ENCODE results near the gene CRADD.
"Not testable (repeated sequence)": the region's sequence is repeated elsewhere in the genome, so short reads cannot be mapped to it uniquely, and the experiment has no call there.

CRADD gene

DNA sequence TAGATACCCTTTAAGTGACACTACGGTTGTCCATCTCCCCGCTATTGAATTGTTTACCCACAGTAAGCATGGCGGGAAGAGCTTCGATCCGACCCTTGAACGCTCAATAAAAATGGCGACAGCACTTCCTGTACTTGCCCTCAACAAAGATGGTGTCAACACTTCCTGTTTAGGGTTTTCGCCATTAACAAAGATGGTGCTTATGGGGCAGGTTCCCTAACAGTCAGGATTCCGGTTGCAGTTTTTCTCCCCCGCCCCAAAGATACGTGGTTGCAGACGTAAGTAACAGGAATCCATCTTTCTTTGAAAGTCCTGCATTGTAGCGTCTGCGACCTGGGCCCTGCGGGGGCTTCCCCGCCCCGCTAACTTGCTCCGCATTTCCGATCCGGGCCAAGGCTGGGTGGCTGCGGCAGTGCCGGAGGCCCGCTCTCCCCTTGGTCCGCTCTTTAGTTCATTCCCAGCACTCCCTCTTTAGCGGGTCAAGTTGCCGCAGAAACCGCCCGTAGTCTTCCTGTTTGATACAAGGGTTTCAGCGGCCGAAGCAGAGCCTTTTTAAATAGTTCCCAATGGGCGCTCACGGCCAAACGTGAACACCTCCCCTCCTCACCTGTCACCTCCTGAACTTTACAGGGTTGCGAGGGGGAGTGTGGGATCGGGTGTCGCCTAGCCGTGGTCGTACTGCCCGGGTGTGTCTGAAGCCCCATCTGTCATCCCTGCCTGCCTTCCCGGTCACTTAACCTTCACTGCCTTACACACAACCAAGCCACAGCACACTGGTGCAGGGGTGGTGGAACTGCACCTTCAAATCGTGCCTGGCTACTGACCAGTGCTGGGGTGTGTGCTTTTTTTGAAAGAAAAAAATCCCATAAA is at the start of gene CRADD:
Gene CRADD (plus strand): TSS at position 181 of the 870 bp plus-strand sequence.
- peak; percentile 76 to 83 for DNase-seq

DNA sequence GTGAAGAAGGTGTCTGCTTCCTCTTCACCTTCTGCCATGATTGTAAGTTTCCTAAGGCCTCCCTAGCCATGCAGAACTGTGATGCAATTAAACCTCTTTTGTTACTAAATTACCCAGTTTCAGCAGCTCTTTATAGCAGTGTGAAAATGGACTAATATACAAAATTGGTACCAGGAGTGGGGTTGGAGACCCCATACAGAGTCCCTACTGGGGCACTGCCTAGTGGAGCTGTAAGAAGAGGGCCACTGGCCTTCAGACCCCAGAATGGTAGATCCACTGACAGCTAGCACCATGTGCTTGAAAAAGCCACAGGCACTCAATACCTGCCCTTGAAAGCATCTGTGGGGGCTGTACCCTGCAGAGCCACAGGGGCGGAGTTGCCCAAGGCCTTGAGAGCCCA is 44.8 kb upstream of the CRADD start:
- no peak for DNase-seq

DNA sequence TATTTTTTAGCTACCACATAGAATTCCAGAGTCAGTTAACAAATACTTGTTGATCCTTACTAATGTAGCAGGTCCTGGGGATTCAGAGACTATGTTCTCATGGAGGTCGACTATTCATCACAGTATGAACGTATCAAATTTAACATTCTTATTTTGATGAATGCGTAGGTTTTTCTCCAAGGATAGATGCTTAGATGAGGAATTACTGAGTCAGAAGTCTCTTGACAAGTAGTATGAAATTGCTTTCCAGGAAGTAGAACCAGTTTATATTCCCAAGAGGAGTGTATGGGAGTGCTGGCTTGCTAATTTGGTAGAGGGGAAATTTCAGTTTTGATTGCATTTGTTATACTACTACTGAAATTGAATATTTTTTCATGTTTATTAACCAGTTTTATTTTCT is 42.8 kb upstream of the CRADD start:
- DNase-seq, result no peak

DNA sequence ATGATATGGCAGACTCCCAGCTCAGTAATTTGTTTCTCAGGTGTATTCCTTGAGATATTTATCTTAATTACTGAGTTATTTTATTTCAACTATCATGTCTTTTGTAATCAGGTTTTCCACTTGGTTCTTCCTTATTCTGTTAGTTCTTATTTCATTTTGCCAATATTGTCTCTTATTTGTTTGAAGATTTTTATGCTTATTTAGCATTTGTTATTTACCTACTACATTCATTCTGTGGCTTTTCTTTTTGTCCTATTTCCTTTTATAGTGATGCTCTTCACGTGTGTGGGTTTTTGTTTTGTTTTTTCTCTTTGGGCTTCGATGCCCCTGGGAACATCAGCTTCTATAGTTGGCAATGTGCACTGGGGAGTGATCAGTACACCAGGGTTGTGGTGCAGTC is 40.5 kb upstream of the CRADD start:
- no peak for DNase-seq

DNA sequence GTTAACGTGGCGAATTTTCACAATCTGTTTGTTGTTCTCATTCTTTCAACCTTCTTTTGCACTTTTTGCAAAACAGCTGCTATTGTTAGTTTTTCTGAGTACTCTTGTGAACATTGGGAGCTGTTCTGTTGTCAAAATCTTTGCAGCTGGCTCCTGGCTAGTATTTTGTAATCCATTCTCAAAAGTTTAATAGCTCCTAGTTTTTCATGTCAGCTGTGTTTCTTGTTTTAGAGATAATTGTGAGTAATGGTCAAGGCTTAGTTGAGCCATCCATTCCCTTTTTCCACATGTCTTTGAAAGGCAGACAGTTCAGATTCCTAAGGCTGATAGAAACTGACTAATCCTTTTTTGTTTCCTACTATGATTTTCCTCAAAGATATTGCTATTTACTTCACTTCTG is 39.1 kb upstream of the CRADD start:
- DNase-seq, result no peak

DNA sequence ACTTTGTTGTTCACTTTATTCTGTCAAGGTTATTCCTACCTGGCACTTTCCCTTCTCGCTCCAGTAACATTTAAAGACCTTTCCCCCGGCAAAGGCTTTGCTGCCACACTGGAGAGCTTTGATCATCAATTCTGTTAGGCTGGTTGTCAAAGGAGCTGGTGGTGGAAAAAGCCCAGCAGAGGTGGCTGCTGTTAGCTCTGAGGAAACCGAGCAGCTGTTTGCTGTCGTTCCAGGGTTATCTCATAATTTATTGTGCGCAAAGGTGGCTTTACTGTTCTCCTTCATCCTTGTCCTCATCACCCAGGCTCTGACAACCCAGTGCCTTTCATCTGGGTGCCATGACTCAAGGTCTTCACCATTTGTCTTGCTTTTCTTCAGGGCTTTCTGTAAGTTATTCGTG is 38.2 kb upstream of the CRADD start:
- DNase-seq, result no peak

DNA sequence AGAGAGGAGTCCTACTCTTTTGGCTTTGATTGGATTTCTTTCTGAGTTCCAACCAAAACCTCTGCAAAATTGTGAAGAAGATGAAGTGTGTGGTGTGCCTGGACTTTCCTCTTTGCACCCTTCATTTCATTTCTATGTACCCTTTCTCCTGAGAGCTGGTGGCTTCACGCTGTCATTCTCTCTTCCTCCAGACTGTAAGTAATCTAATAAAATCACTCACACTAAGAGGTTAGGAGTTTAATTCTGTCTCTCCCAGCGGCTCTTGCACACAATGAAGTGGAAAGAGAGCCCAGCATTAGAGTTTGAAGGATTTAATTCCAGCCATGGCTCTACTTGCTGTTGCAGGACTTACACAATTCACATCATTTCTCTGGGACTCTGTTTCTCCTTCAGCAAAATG is 37.8 kb upstream of the CRADD start:
- no peak for DNase-seq

DNA sequence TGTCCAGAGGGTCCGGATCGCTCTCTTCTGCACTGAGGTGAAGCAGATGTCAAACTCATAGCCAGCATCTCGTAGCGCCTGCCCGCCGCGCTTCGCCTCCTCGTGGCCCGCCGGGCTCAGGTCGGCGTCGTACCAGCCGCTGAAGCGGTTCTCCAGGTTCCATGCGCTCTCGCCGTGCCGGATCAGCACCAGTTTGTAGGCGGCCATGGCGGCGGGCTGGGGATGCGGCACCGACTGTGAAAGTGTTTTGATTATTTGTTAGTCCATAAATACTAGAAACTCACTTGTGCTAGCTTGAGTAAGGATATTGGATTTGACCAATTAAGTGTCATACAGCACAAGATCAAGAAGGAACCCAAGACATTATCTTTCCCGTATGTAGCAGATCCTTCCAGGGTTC is 35.8 kb upstream of the CRADD start:
- not testable (repeated sequence) for DNase-seq

DNA sequence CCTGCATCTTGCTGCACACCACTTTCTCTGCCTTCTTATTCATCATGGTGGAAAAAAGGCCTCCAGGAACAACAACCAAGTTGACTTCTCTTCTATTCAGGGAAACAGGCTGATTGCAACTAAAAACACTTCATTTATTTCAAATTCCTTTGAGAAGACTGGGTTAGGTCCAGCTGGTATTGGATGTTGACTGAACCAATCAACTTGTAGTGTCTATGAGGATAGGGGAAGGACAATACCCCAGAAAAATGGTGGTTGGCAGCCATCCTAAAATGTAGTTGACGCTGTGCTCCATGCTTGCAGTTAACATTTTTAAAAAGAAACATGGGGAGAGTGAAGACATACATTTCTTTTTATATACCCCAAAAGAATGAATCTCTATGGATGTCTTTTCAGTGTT is 34.4 kb upstream of the CRADD start:
- DNase-seq, result no peak

DNA sequence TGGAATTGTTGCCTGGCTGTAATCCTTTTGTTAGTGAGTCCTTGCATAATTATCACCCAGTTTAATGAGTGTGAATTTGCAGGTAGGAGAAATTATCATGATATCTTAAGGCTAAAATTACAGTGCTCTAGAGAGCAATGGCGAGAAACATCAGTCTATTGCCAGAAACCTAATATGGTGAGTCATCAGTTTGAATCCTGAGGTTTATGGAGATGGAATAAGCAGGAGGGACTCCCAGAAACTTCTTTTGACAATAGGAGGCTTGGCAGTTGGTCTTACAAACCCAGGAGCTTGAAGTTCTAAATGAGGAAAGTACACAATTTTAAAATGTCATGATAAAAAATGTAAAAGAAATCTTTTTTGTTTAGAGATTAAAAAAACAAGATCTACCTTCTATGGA is 31.5 kb upstream of the CRADD start:
- no peak for DNase-seq

DNA sequence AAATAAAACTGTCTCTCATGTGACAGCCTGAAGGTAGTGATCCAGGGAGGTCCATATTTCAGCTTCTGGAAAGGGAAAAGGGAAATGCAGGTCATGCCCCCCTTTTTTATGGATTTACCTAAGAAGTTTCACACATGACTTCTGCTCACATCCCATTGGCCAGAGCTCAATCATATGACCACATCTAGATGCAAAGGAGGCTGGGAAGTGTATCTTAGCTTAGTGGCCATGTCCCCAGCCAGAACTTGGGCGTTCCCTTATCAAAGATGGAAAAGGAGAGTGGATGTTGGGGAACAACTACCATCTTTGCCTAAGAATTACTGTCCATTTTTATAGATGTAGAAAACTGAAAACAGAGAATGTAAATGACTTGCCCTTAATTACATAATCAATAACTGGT is 26.5 kb upstream of the CRADD start:
- DNase-seq, result no peak

DNA sequence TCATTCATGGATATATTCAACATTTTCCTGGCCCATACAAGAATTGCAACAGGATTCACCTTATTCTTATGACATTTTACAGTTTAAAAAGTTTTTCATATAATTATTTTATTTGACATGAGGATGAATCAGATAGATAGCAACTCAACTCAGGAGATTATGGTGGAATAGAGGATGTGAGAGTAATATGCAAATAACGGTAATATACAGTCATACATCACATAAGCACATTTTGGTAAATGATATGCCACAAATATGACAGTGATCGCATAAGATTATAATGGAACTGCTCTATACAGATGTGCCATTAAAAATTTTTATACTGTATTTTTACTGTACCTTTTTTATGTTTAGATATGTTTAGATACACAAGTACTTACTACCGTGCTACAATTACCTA is 24.1 kb upstream of the CRADD start:
- no peak for DNase-seq

DNA sequence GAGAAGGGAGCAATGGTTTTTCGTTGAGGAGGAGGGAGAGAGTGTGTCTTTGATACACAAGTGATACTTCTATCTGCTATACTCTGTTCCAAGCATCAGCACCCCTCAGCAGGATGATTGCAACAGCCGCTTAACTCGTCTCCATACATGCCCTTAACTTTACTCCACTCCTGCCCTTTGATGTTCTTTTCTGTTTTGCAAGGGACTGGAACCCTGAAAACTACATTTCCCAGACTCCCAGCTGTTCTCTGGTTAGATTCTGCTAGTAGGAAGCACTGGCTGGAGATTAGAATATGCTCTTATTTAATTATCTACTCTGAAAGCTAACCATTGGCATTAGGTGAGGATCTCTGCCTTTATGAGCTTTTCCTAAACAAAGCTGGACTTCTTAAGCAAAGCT is 23.5 kb upstream of the CRADD start:
- no peak for DNase-seq

DNA sequence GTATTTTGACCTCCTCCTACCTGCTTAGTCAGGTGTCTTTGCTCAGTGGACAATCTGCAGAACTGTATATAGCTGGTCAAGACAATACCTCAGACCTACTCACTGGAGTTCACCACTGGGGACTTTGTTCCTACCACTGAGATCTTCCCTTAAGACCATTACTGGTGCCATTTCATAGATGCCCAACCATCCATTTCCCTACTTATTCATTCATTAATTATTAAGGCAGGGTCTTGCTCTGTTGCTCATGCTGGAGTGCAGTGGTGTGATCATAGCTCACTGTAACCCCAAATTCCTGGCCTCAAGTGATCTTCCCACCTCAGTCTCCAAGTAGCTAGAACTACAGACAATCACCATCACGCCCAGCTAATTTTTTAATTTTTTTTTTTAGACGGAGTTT is 22.8 kb upstream of the CRADD start:
- no peak for DNase-seq

DNA sequence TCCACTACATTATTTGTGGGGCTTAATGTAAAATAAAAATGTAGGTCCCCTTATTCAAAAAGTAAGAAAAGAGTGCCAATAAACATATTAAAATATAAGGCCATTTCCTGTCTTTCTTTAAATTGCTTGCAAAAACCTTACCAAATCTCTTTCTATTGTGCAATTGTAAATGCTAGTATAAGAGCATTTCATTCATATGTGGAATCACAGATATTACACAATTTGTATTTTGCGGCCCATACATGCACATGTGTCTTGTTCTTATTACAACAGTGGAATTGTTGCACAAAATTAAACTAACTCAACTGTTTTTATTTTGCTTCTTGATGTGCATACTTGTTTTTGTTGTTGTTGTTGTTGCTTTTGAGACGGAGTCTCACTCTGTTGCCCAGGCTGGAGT is 20.1 kb upstream of the CRADD start:
- no peak for DNase-seq

DNA sequence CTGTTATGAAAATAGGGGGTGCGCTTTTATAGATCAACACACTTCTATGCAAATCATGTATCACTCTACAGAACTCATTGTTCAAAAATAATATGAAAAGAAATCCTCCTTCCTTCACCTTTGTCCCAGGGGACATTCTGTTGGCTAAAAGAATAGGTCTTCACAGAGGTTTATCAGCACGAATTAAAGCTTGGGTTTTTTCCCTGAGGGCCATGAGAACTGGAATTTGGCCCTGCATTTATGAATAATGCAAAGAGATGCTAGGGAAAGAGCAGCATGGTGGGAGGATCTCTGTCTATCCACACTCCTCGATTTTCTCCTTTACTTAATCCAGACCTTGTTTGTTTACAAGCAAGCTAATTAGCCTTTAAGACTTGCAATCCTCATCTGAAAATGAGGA is 16.2 kb upstream of the CRADD start:
- DNase-seq, result no peak

DNA sequence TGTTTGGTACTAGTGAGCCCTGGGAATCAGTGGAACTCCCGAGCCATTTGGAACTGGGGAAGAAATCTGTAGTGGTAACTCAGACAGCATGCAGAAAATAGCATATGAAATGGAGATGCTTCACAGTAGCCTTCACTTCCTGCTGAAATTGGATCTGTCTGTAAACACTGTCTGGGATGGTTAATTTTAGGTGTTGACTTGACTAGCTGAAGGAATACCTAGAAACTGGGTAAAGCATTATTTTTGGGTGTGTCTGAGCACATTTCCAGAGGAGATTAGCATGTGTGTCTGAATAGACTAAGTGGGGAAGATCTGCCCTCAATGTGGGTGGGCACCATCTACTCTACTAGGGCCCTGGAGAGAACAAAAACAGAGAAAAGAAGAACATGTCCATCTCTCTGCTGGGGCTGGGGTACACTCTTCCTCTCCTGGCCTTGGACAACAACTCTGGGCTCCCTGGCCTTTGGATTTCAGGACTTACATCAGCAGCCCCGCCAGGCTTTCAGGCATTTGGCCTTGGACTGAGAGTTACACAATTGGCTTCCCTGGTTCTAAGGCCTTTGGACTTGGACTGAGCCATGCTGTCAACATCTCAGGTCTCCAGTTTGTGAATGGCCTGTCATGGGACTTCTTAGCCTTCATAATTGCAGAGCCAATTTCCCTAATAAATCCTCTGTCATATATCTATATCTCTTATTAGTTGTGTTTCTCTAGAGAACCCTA is 14.0 kb upstream of the CRADD start:
- no peak for DNase-seq

DNA sequence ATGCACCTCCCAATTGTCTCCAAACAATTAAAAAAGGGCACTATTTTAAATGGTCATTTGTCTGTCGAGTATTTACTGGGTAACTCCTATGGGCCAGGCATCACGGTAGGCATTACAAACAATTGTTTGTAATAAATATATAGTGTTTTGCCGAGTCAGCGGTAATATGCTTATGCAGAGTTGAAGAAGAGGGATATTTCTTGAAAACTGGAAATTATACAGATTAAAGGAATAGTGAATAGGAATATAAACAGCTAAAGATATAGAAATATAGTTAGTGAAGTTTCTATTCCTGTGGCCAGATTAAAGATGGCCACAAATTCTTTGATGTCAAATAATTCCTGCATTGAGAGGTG is 13.5 kb upstream of the CRADD start:
- DNase-seq, result no peak

DNA sequence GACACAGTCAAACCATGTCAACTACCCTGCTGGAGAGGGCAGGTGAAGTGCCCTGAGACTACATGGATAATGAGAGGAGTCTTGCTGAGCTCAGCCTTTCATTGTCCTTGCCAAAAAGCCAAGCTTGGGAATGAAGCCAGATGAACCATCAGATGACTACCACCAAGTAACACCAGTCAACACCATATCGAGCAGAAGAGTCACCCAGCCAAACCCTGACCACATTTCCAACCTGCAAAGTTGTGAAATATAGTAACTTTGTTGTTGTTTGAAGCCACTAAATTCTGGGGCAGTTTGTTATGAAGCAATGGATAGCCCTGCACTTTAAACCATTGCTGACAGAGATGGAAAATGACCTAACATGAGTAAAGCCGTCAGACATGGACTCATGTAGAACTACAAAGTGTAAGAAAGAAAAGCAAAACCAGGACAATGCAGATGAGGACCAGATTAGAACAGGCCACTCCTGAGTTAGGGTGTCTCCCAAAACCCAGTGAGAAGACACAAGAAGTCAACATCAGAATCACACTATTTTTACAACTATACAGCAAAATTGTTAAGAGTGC is 12.5 kb upstream of the CRADD start:
- DNase-seq, result no peak

DNA sequence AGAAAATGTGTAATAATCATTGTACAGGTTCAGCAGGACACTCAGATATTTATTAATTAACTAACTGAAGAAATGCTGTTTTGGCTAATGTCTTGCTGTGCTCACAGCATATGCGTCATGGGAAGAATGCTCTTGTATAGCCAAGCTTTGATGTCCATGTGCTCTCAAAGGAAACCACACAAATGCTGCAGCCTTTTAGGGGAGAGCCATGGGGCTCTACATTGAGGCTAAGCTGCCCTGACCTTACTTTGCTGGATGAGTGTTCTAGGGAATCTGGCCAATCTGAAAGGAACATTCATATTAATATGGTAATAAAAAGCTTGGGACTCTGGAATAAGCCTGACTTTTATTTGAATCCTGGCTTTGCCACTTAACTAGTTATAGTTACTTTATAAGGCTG is 9.5 kb upstream of the CRADD start:
- no peak for DNase-seq

DNA sequence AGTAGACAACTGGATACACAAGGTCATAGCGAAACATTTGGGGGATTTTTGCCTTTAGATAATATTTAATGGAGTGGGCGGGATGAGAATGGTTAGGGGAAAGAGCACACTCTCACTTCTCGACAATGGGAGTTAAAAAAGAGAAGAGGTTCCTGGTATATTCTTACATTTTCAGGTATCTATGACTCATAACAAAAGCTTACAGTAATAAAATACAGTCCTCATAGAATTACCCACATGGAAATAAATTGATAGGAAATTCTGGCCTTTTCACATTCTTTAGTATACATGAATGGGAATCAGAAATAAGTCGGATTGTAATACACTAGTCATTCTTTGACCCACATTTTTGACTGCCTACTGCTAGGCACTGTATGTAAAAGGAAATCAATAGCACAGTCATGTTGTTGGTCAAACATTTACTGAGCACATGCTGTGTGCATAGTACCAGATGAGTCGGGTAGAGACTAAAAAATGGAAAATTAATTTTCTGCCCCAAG is 8.2 kb upstream of the CRADD start:
- DNase-seq, result no peak

DNA sequence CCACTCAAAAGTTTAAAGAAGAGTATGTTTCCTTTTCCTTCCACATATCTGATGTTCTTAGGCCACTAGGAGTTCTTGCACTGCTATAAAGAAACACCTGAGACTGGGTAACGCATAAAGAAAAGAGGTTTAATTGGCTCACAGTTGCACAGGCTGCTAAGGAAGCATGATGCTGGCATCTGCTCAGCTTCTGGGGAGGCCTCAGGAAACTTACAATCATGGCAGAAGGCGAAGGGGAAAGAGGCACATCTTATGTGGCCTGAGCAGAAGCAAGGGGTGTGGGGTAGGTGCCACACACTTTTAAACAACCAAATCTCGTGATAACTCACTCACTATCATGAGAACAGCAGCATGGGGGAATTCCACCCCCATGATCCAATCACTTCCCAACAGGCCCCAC is 7.7 kb upstream of the CRADD start:
- DNase-seq, result no peak

DNA sequence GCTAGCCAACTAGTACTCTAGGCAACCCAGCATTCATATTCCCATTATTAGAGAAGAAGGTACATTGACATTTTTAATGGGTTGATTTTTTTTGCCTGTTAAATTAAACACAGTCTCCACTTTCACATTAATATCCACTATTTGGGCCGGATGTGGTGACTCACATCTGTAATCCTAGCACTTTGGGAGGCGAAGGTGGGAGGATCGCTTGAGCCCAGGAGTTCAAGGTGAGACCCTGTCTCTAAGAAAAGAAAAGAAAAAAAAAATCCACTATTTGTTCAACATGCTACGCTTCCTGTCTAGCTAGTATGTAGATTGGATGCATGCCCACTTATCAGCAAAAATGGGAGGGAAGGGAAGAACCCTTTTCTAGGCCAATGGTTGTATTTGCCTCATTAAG is 7.1 kb upstream of the CRADD start:
- DNase-seq, result no peak

DNA sequence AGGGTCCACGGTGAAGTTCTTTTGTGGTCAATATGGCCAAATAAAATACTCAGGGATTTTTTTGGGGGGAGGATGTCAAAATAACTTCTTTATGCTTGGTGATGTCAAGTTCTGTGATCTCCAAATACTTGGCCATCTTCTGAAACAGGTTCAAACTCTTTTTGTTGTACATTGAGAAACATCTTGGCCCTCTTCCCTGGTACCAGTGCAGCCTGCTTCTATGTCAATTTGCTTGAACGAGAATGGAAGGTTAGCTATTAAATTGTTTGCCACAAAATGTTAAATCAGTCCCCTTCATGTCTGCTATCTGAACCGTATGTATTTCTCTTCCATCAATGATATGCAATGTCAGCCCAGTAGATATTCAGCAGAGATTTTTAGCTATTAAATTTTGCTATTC is 6.1 kb upstream of the CRADD start:
- no peak for DNase-seq
